ENCODE measurements around the gene CAPN13.

Gene CAPN13

GRCh38 chr2:30678410-30679137 is 128.7 kb downstream of the CAPN13 start:
- no peak for DNase-seq

- no peak for DNase-seq
These were observed 129.3 kb downstream of the CAPN13 start for GRCh38 chr2:30677861-30678385.

GRCh38 chr2:30677231-30677630 is 130.0 kb downstream of the CAPN13 start:
- no peak for DNase-seq

GRCh38 chr2:30675758-30676157 is 131.5 kb downstream of the CAPN13 start:
- DNase-seq = no peak

GRCh38 chr2:30673127-30673526 is 134.1 kb downstream of the CAPN13 start:
- no peak for DNase-seq

All from activated CD4-positive, alpha-beta T cell treated with anti-CD3 and anti-CD28 coated beads for 48 hours (primary cell).